Measurements from ENCODE around the gene KCNJ10.

Gene KCNJ10

GRCh38 chr1:160099716-160100375, 29.9 kb upstream of the KCNJ10 start:
- 96 to 97% methylated on average over 2 of the region's 2 CpGs for WGBS, 2 experiments

GRCh38 chr1:160098852-160099561, 29.0 kb upstream of the KCNJ10 start:
- Histone ChIP-seq H3K27me3 (ENCODE audit: control insufficient read depth, insufficient read depth, low read length, poor library complexity, severe bottlenecking) (peaks cover 16% of the 10 kb centered on the region), H3K4me1 (ENCODE audit: control insufficient read depth, insufficient read depth, low read length) (peaks cover 50% of the 10 kb centered on the region), H3K36me3 (ENCODE audit: control insufficient read depth, insufficient read depth, low read length) (no peaks in the 10 kb centered on the region), H3K27ac (ENCODE audit: insufficient read depth, low read depth, low read length, poor library complexity, severe bottlenecking) (no peak overlapping the region), H3K9me3 (ENCODE audit: control insufficient read depth, low read length) (no peaks in the 10 kb centered on the region), H3K4me3 (ENCODE audit: insufficient read depth, low read depth, low read length) (peak overlapping the region; percentile 38)
- 7 to 10% methylated on average over 34 to 40 of the region's 40 CpGs for WGBS, 2 experiments

More at GRCh38 chr1:160099716-160100375, 29.9 kb upstream of the KCNJ10 start:
- no peaks in the 10 kb centered on the region for H3K36me3 ChIP-seq (ENCODE audit: control insufficient read depth, insufficient read depth, low read length)
- peaks cover 59% of the 10 kb centered on the region for H3K4me1 ChIP-seq (ENCODE audit: control insufficient read depth, insufficient read depth, low read length)
- peaks cover 16% of the 10 kb centered on the region for H3K27me3 ChIP-seq (ENCODE audit: control insufficient read depth, insufficient read depth, low read length, poor library complexity, severe bottlenecking)
- no peak overlapping the region for H3K4me3 ChIP-seq (ENCODE audit: insufficient read depth, low read depth, low read length)
- H3K27ac ChIP-seq (ENCODE audit: insufficient read depth, low read depth, low read length, poor library complexity, severe bottlenecking) = no peak overlapping the region
- H3K9me3 ChIP-seq (ENCODE audit: control insufficient read depth, low read length) = no peaks in the 10 kb centered on the region

- Histone ChIP-seq H3K4me1 (ENCODE audit: control insufficient read depth, insufficient read depth, low read length) (peaks cover 42% of the 10 kb centered on the region), H3K9me3 (ENCODE audit: control insufficient read depth, low read length) (no peaks in the 10 kb centered on the region), H3K4me3 (ENCODE audit: insufficient read depth, low read depth, low read length) (peak within 1 kb of the TSS; percentile 61), H3K27me3 (ENCODE audit: control insufficient read depth, insufficient read depth, low read length, poor library complexity, severe bottlenecking) (peaks cover 16% of the 10 kb centered on the region), H3K27ac (ENCODE audit: insufficient read depth, low read depth, low read length, poor library complexity, severe bottlenecking) (no peak within 1 kb of the TSS), H3K36me3 (ENCODE audit: control insufficient read depth, insufficient read depth, low read length) (no peaks in the 10 kb centered on the region)
- 6% methylated on average over 61 to 63 of the region's 64 CpGs for WGBS, 2 experiments
Measured at GRCh38 chr1:160097911-160098851, 28.2 kb upstream of the KCNJ10 start, which contains the start of gene IGSF8. TSS of gene IGSF8 (minus strand) at chr1:160098619. CDS start at chr1:160098472, 147 bp downstream.

DNA sequence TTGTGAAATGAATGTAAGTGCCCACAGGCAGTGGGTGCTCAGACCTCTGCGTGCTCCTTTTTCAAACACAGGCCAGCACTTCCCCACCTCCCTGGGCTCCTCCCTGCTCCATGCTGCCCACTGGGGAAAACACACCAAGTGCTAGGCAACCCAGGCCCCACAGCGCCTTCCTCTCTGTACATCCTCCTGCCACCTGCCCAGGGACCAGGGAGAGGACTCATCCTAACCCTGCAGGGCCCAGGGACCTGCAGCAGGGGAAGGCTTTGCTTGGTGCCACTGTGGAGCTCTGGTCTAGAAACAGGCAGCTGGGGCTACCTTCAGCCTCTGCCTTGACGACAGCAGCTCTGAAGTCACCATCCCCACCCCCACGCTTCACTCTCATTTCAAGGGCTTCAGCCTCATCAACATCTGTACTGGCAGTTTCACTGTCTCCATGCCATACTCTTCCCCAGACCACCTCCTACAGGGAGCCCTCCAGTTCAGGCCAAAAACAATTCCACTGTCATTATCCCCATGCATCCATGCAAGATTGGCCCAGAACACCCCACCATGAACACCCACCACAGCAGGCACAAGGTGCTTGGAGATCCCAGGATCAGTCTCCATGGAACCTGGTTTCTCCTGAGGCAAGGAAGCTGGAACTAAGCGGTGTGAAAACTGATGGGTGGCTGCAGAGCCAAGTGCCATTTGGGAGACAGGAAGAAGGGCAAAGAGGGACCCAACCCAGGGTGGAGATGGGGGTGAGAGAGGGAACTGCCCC, 27.4 kb upstream of the KCNJ10 start:
- peaks cover 16% of the 10 kb centered on the region for H3K27me3 ChIP-seq (ENCODE audit: control insufficient read depth, insufficient read depth, low read length, poor library complexity, severe bottlenecking)
- H3K4me1 ChIP-seq (ENCODE audit: control insufficient read depth, insufficient read depth, low read length) = peaks cover 34% of the 10 kb centered on the region
- 52 to 60% methylated on average over 5 of the region's 5 CpGs for WGBS, 2 experiments
- no peaks in the 10 kb centered on the region for H3K9me3 ChIP-seq (ENCODE audit: control insufficient read depth, low read length)
- H3K27ac ChIP-seq (ENCODE audit: insufficient read depth, low read depth, low read length, poor library complexity, severe bottlenecking) = no peak overlapping the region
- H3K4me3 ChIP-seq (ENCODE audit: insufficient read depth, low read depth, low read length) = peak overlapping the region; percentile 61
- H3K36me3 ChIP-seq (ENCODE audit: control insufficient read depth, insufficient read depth, low read length) = no peaks in the 10 kb centered on the region

DNA sequence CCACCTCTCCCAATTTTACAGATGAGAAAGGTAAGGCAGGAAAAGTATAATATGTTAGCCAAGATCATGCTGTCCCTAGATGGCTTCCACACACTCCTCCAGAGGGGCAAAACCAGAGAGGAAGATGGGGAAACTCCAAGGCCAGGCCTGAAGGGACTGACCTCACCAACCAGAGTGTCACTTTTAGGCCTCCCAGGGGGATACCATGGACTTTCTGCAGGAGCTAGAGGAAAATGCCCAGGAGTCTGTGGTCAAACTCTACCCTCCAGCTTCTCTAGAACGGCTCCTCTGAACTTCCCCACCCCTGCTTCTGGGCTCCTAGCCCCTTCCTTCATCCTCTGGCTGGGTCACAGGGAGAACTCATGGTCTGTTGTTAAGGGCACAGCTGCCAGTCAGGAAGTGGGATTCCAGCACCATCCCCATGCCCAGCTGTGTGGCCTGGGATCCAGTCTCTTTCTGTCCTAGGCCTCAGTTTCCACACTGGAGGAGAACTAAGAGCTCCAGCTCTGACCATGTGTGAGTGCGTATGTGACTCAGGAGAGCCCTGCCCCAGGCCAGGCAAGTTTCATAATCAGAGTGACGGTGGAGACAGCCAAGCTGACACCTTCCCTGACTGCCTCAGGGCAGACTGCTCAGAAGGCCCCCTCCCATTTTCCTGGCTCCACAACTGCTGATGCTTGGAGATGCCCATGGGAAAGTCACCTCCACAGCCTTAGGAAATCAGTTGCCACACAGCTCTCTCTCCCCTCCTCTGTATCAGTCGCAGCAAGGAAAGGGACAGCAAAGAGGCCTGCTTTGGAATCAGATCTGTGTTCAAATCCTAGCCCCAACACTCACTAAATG, 26.5 kb upstream of the KCNJ10 start:
- H3K9me3 ChIP-seq (ENCODE audit: control insufficient read depth, low read length) = no peaks in the 10 kb centered on the region
- H3K27me3 ChIP-seq (ENCODE audit: control insufficient read depth, insufficient read depth, low read length, poor library complexity, severe bottlenecking) = peaks cover 16% of the 10 kb centered on the region
- H3K36me3 ChIP-seq (ENCODE audit: control insufficient read depth, insufficient read depth, low read length) = no peaks in the 10 kb centered on the region
- 83 to 87% methylated on average over 4 of the region's 4 CpGs for WGBS, 2 experiments
- H3K27ac ChIP-seq (ENCODE audit: insufficient read depth, low read depth, low read length, poor library complexity, severe bottlenecking) = no peak overlapping the region
- H3K4me1 ChIP-seq (ENCODE audit: control insufficient read depth, insufficient read depth, low read length) = peaks cover 27% of the 10 kb centered on the region
- H3K4me3 ChIP-seq (ENCODE audit: insufficient read depth, low read depth, low read length) = no peak overlapping the region

- H3K27ac ChIP-seq (ENCODE audit: insufficient read depth, low read depth, low read length, poor library complexity, severe bottlenecking) = no peak overlapping the region
- 70 to 76% methylated on average over 4 of the region's 4 CpGs for WGBS, 2 experiments
- no peaks in the 10 kb centered on the region for H3K36me3 ChIP-seq (ENCODE audit: control insufficient read depth, insufficient read depth, low read length)
- H3K4me3 ChIP-seq (ENCODE audit: insufficient read depth, low read depth, low read length) = no peak overlapping the region
- H3K9me3 ChIP-seq (ENCODE audit: control insufficient read depth, low read length) = no peaks in the 10 kb centered on the region
- H3K4me1 ChIP-seq (ENCODE audit: control insufficient read depth, insufficient read depth, low read length) = peaks cover 23% of the 10 kb centered on the region
- H3K27me3 ChIP-seq (ENCODE audit: control insufficient read depth, insufficient read depth, low read length, poor library complexity, severe bottlenecking) = peaks cover 16% of the 10 kb centered on the region
Measured at GRCh38 chr1:160095382-160096105, 25.6 kb upstream of the KCNJ10 start.

- Histone ChIP-seq H3K4me3 (ENCODE audit: insufficient read depth, low read depth, low read length) (no peak overlapping the region), H3K4me1 (ENCODE audit: control insufficient read depth, insufficient read depth, low read length) (peaks cover 23% of the 10 kb centered on the region), H3K36me3 (ENCODE audit: control insufficient read depth, insufficient read depth, low read length) (no peaks in the 10 kb centered on the region), H3K27me3 (ENCODE audit: control insufficient read depth, insufficient read depth, low read length, poor library complexity, severe bottlenecking) (peaks cover 11% of the 10 kb centered on the region), H3K9me3 (ENCODE audit: control insufficient read depth, low read length) (no peaks in the 10 kb centered on the region), H3K27ac (ENCODE audit: insufficient read depth, low read depth, low read length, poor library complexity, severe bottlenecking) (no peak overlapping the region)
- 94 to 97% methylated on average over 14 of the region's 14 CpGs for WGBS, 2 experiments
Measured at GRCh38 chr1:160094806-160095205, 24.8 kb upstream of the KCNJ10 start.

DNA sequence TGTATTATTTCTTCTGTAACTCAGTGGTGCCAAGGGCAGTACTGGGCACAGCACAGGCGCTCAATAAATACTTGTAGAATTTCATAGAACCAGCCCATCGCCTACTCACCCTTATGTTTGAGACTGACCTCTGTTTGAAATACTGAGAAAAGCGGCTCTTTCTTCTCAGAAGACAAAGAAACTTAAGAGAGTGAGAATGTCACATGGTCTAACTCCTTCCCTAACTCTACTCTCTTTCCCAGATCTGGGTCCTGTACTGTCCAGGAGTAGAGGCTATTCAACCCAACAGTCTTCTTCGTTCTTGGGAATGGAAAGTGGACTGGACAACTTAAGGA, 24.3 kb upstream of the KCNJ10 start:
- Histone ChIP-seq H3K9me3 (ENCODE audit: control insufficient read depth, low read length) (no peaks in the 10 kb centered on the region), H3K27ac (ENCODE audit: insufficient read depth, low read depth, low read length, poor library complexity, severe bottlenecking) (no peak overlapping the region), H3K4me1 (ENCODE audit: control insufficient read depth, insufficient read depth, low read length) (peaks cover 23% of the 10 kb centered on the region), H3K27me3 (ENCODE audit: control insufficient read depth, insufficient read depth, low read length, poor library complexity, severe bottlenecking) (peaks cover 6% of the 10 kb centered on the region), H3K4me3 (ENCODE audit: insufficient read depth, low read depth, low read length) (no peak overlapping the region), H3K36me3 (ENCODE audit: control insufficient read depth, insufficient read depth, low read length) (no peaks in the 10 kb centered on the region)
- WGBS, 2 experiments = 94 to 95% methylated on average over 4 of the region's 4 CpGs

Measured in ectodermal cell (in vitro differentiated cells).